H1 (cell line): Measurements from ENCODE around the gene GSTT4. TPM values are rescaled to one million over a fixed set of nuclear protein-coding genes. Genes with fewer than 3 reads are reported as not detected.

Experiments
- CTCF ChIA-PET: fragments of 300-600 bp; sonication (Branson Sonifier 250); formaldehyde crosslinking; loops from one replicate; lab custom pipeline; 2021; ENCODE audit not compliant: partially characterized antibody; lab: Charles Lee
- POLR2A ChIA-PET: fragments of 300-600 bp; sonication (Branson Sonifier 250); formaldehyde crosslinking; loops from one replicate; lab custom pipeline; 2021; ENCODE audit warnings: inconsistent platforms; ENCODE audit not compliant: partially characterized antibody; lab: Charles Lee
- DNase-seq, 2 experiments: peaks; one replicate each; pipeline versions ENCODE4 v3.0.0 to v3.0.0-alpha.2; 2010 to 2022; ENCODE audit warnings: low spot score in 2 of 2, low read depth in 1 of 2, mixed read lengths in 1 of 2
- FAIRE-seq: peaks from 2 replicates; lab custom pipeline; 2011; peaks lifted over from hg19 to GRCh38; lab: Jason Lieb, UNC
- H2AFZ ChIP-seq: 2 replicates; pipeline ENCODE4 v1.8.1; 2012; ENCODE audit warnings: low read length, inconsistent platforms
- H2AK5ac ChIP-seq: 2 replicates; pipeline ENCODE4 v1.6.1; 2013; ENCODE audit warnings: low read depth, low read length
- H2BK120ac ChIP-seq: replicated peaks from 2 replicates; pipeline ENCODE3; 2013; ENCODE audit warnings: low read depth, low read length, inconsistent platforms
- H2BK12ac ChIP-seq: 2 replicates; pipeline ENCODE4 v1.6.1; 2013; ENCODE audit warnings: low read depth, low read length
- H2BK15ac ChIP-seq: 2 replicates; pipeline ENCODE4 v1.6.1; 2013; ENCODE audit warnings: low read length
- H2BK20ac ChIP-seq: 2 replicates; pipeline ENCODE4 v1.6.1; 2013; ENCODE audit warnings: low read length
- H2BK5ac ChIP-seq: 2 replicates; pipeline ENCODE4 v1.6.1; 2013; ENCODE audit warnings: low read depth, low read length
- H3K14ac ChIP-seq: 2 replicates; pipeline ENCODE4 v1.6.1; 2013; ENCODE audit warnings: inconsistent platforms; ENCODE audit not compliant: insufficient read length
- H3K18ac ChIP-seq: 2 replicates; pipeline ENCODE4 v1.6.1; 2013; ENCODE audit warnings: low read length; ENCODE audit errors: extremely low read depth
- H3K23ac ChIP-seq: 2 replicates; pipeline ENCODE4 v1.6.1; 2013; ENCODE audit warnings: inconsistent platforms; ENCODE audit not compliant: insufficient read length
- H3K23me2 ChIP-seq: 2 replicates; pipeline ENCODE4 v1.6.1; 2013; ENCODE audit warnings: low read depth, low read length
- H3K27ac ChIP-seq: 2 replicates; pipeline ENCODE4 v1.6.1; 2011; ENCODE audit warnings: low read depth, low read length, inconsistent platforms
- H3K27me3 ChIP-seq, 4 experiments: replicated peaks in 1 of 4; 1 replicate in 1 of 4; 2 replicates in 3 of 4; pipeline versions ENCODE4 v1.6.1 to v1.8.1; 2011 to 2013; ENCODE audit warnings: low read length in 3 of 4, mild to moderate bottlenecking in 3 of 4, inconsistent platforms in 2 of 4, mixed read lengths in 2 of 4, moderate library complexity in 1 of 4; ENCODE audit not compliant: control insufficient read depth in 3 of 4, insufficient read depth in 3 of 4; ENCODE audit errors: extremely low read depth in 1 of 4
- H3K36me3 ChIP-seq, 4 experiments: 2 replicates each; pipeline versions ENCODE4 v1.6.1 to v1.8.1; 2011 to 2013; ENCODE audit warnings: mild to moderate bottlenecking in 4 of 4, low read length in 3 of 4, moderate library complexity in 2 of 4, control low read depth in 1 of 4, inconsistent platforms in 1 of 4; ENCODE audit not compliant: insufficient read depth in 4 of 4, control insufficient read depth in 2 of 4
- H3K4ac ChIP-seq: replicated peaks from 2 replicates; pipeline ENCODE3; 2013; ENCODE audit warnings: low read length, low read depth, mixed read lengths, inconsistent platforms; ENCODE audit not compliant: insufficient read length
- H3K4me1 ChIP-seq, 4 experiments: replicated peaks in 1 of 4; 1 replicate in 1 of 4; 2 replicates in 3 of 4; pipeline versions ENCODE4 v1.6.1 to v1.8.1; 2011 to 2013; ENCODE audit warnings: low read length in 3 of 4, inconsistent platforms in 2 of 4, mixed read lengths in 1 of 4; ENCODE audit not compliant: insufficient read depth in 4 of 4, control insufficient read depth in 3 of 4
- H3K4me2 ChIP-seq, 2 experiments: 2 replicates each; pipeline versions ENCODE4 v1.6.1 to v1.8.1; 2011 to 2013; ENCODE audit warnings: low read depth in 2 of 2, low read length in 2 of 2, control low read depth in 1 of 2, inconsistent platforms in 1 of 2, mild to moderate bottlenecking in 1 of 2; ENCODE audit not compliant: insufficient read depth in 1 of 2
- H3K4me3 ChIP-seq, 4 experiments: fragments of 200-600, 300-600 bp in 1 of 4; sonication (generic), shearing (Covaris generic), sonication (Bioruptor Twin) in 1 of 4; 2 replicates each; pipeline versions ENCODE4 v1.5.1 to v1.8.1; 2011 to 2016; ENCODE audit warnings: low read length in 4 of 4, low read depth in 3 of 4, control low read depth in 2 of 4, inconsistent platforms in 2 of 4, mild to moderate bottlenecking in 2 of 4, mixed read lengths in 1 of 4, moderate library complexity in 1 of 4; ENCODE audit not compliant: insufficient read depth in 2 of 4; ENCODE audit errors: extremely low read depth in 1 of 4
- H3K56ac ChIP-seq: replicated peaks from 2 replicates; pipeline ENCODE3; 2013; ENCODE audit warnings: low read depth, mild to moderate bottlenecking, mixed read lengths, low read length, inconsistent platforms; ENCODE audit not compliant: insufficient read length
- H3K79me1 ChIP-seq: 2 replicates; pipeline ENCODE4 v1.6.1; 2013; ENCODE audit warnings: low read depth, low read length, control low read depth
- H3K79me2 ChIP-seq, 2 experiments: 2 replicates each; pipeline versions ENCODE4 v1.6.1 to v1.8.1; 2012 to 2013; ENCODE audit warnings: low read length in 2 of 2, mild to moderate bottlenecking in 2 of 2, inconsistent platforms in 1 of 2; ENCODE audit not compliant: insufficient read depth in 2 of 2, control insufficient read depth in 1 of 2
- H3K9ac ChIP-seq, 4 experiments: replicated peaks in 1 of 4; 1 replicate in 1 of 4; 2 replicates in 3 of 4; pipeline versions ENCODE4 v1.6.1 to v1.8.1; 2011 to 2013; ENCODE audit warnings: low read depth in 3 of 4, low read length in 3 of 4, control low read depth in 2 of 4, mild to moderate bottlenecking in 2 of 4, moderate library complexity in 2 of 4, inconsistent platforms in 1 of 4; ENCODE audit errors: extremely low read depth in 1 of 4
- H3K9me3 ChIP-seq, 2 experiments: 2 replicates each; pipeline versions ENCODE4 v1.6.1 to v1.8.1; 2012 to 2013; ENCODE audit warnings: mild to moderate bottlenecking in 2 of 2, moderate library complexity in 2 of 2, control low read depth in 1 of 2, inconsistent platforms in 1 of 2, low read depth in 1 of 2, low read length in 1 of 2, mixed read lengths in 1 of 2; ENCODE audit not compliant: insufficient read depth in 2 of 2
- H4K20me1 ChIP-seq, 2 experiments: replicated peaks in 1 of 2; 2 replicates each; pipeline versions ENCODE3 to v1.8.1; 2011 to 2013; ENCODE audit warnings: inconsistent platforms in 2 of 2, low read length in 2 of 2, mild to moderate bottlenecking in 1 of 2; ENCODE audit not compliant: insufficient read depth in 2 of 2, control insufficient read depth in 1 of 2
- H4K5ac ChIP-seq: 2 replicates; pipeline ENCODE4 v1.6.1; 2013; ENCODE audit warnings: low read length, low read depth, mixed read lengths, inconsistent platforms; ENCODE audit not compliant: insufficient read length
- H4K8ac ChIP-seq: 2 replicates; pipeline ENCODE4 v1.8.0; 2013; ENCODE audit warnings: mild to moderate bottlenecking, moderate library complexity, low read length, inconsistent platforms; ENCODE audit not compliant: insufficient read depth; ENCODE audit errors: extremely low read depth
- H4K91ac ChIP-seq: replicated peaks from 2 replicates; pipeline ENCODE3; 2013; ENCODE audit warnings: low read length, mixed read lengths, inconsistent platforms; ENCODE audit not compliant: insufficient read length
- ASH2L ChIP-seq: fragments of 200-600, 300-600 bp; sonication (generic); IDR thresholded peaks from one replicate; pipeline ENCODE4 v1.7.1; 2017; ENCODE audit warnings: low read length
- CHD1 ChIP-seq: IDR thresholded peaks from 2 replicates; pipeline ENCODE4 v1.6.1; 2012; ENCODE audit warnings: low read depth, low read length, improper control_type of control experiment
- WGBS, 2 experiments: shearing (Covaris generic) in 1 of 2; methylation state at CpG; one replicate each; pipeline versions ENCODE4 v1.1.6 to v1.1.7; 2013 to 2015; ENCODE audit warnings: low lambda C conversion rate in 2 of 2, mixed read lengths in 2 of 2, inconsistent platforms in 1 of 2, low coverage in 1 of 2, missing lambda C conversion rate in 1 of 2; ENCODE audit not compliant: insufficient replicate concordance in 2 of 2, insufficient coverage in 1 of 2, insufficient read length in 1 of 2; ENCODE audit errors: extremely low coverage in 1 of 2, missing lambda C conversion rate in 1 of 2; 5-methylcytosine and 5-hydroxymethylcytosine counted together
- polyA plus RNA-seq, 7 experiments: library from polyadenylated mRNA; depleted of rRNA in 3 of 7; stranded (reverse) in 5 of 7; unstranded in 2 of 7; fragments of >200 nt in 5 of 7; fragments of 200-250 nt in 2 of 7; gene quantifications; 1 replicate in 5 of 7; 2 replicates in 1 of 7; 4 replicates in 1 of 7; pipeline versions ENCODE4 v1.2.1 to v1.2.3, GENCODE V29; 2011 to 2013; ENCODE audit warnings: missing spikeins in 2 of 7, mixed read lengths in 2 of 7
- total RNA-seq: library from RNA; stranded (reverse); fragmentation: NEBNext Ultra II Directional; extraction: Animal tissue kit (Norgen Biotek cat#: 25700); gene quantifications from 2 replicates; pipeline ENCODE4 v1.2.1, GENCODE V29; 2021

GSTT4 gene
- total and polyA plus RNA-seq, 2 of the 8 experiments (the other 6 are each of a cell fraction or from before 2014, with no cell fraction given) = 0.14 TPM; not detected in 1

- peaks cover 0 to 1% of the 10 kb centered on the region in 2 experiments for H4K20me1 ChIP-seq
Measured at GRCh38 chr22:24027389-24027975, 22.2 kb upstream of the GSTT4 start.

More at GRCh38 chr22:24027389-24027975, 22.2 kb upstream of the GSTT4 start:
- no peak overlapping the region for H2BK120ac ChIP-seq
- H3K4me1 ChIP-seq = no peaks in the 10 kb centered on the region; a peak in 1 of 7 replicates
- no peak overlapping the region for H4K8ac ChIP-seq
- H3K56ac ChIP-seq = no peak overlapping the region
- no peak overlapping the region for H3K23ac ChIP-seq
- no peak overlapping the region for H3K14ac ChIP-seq
- no peak overlapping the region for H2BK20ac ChIP-seq
- FAIRE-seq (no peak), DNase-seq (no peak)
- peaks cover 0 to 82% of the 10 kb centered on the region in 2 experiments; a peak in 2 of 4 replicates for H3K79me2 ChIP-seq
- 95% methylated on average over 3 of the region's 3 CpGs; no CpG with 5 or more reads in 1 of the 2 experiments for WGBS, 2 experiments
- no peak overlapping the region for H2AFZ ChIP-seq
- no peak overlapping the region for H2BK12ac ChIP-seq
- H3K27ac ChIP-seq = no peak overlapping the region
- no peak overlapping the region for H3K4me2 ChIP-seq
- H3K4me3 ChIP-seq = no peak overlapping the region
- H2BK5ac ChIP-seq = no peak overlapping the region
- no peak overlapping the region for H3K18ac ChIP-seq
- ChIA-PET CTCF (interaction anchor here (1.3 to 1.4 kb wide), 2 partner anchors 15 to 17 kb away, joined by 3 to 4 read pairs; no protein-coding TSS in a partner anchor), POLR2A (no interaction called here)
- H3K4ac ChIP-seq = no peak overlapping the region
- peaks cover 14% of the 10 kb centered on the region for H3K79me1 ChIP-seq
- H2AK5ac ChIP-seq = no peak overlapping the region
- no peaks in the 10 kb centered on the region for H3K27me3 ChIP-seq
- H3K36me3 ChIP-seq = no peaks in the 10 kb centered on the region
- no peaks in the 10 kb centered on the region for H3K9me3 ChIP-seq
- H4K5ac ChIP-seq = no peak overlapping the region
- no peak overlapping the region for H3K9ac ChIP-seq
- TF ChIP-seq CHD1 (no peak), ASH2L (no peak)
- no peaks in the 10 kb centered on the region for H3K23me2 ChIP-seq
- no peak overlapping the region for H2BK15ac ChIP-seq
- no peak overlapping the region for H4K91ac ChIP-seq
